GM23338 (cell line): Measurements from ENCODE around the gene GOSR2. TPM values are rescaled to one million over a fixed set of nuclear protein-coding genes. Genes with fewer than 3 reads are reported as not detected.

Experiments used
- ATAC-seq: fragments of 200-7000 bp; cut with Tn5 transposase; 3 replicates; pipeline ENCODE4 v1.9.1; 2020
- DNase-seq: peaks from one replicate; pipeline ENCODE4 v3.0.0-alpha.2; 2015; ENCODE audit warnings: low spot score
- H2AFZ ChIP-seq: fragments of 200-600 bp; sonication (generic); 2 replicates; pipeline ENCODE4 v1.8.0; 2016; ENCODE audit warnings: antibody characterized with exemption, mild to moderate bottlenecking, moderate library complexity
- H3F3A ChIP-seq: fragments of 200-600 bp; sonication (generic); replicated peaks from 2 replicates; pipeline ENCODE4 v1.8.0; 2017; ENCODE audit warnings: antibody characterized with exemption, mixed run types, low read depth
- H3K27ac ChIP-seq: fragments of 200-600 bp; sonication (generic); 2 replicates; pipeline ENCODE4 v1.6.1; 2016; ENCODE audit warnings: low read depth
- H3K27me3 ChIP-seq: fragments of 200-600 bp; sonication (generic); 2 replicates; pipeline ENCODE4 v1.8.0; 2016; ENCODE audit warnings: mild to moderate bottlenecking, mixed run types, moderate library complexity; ENCODE audit not compliant: insufficient read depth
- H3K36me3 ChIP-seq: fragments of 200-600 bp; sonication (generic); 2 replicates; pipeline ENCODE4 v1.8.0; 2016; ENCODE audit warnings: mild to moderate bottlenecking; ENCODE audit not compliant: insufficient read depth
- H3K4me1 ChIP-seq: fragments of 200-600 bp; sonication (generic); 2 replicates; pipeline ENCODE4 v1.8.0; 2016; ENCODE audit warnings: mild to moderate bottlenecking, moderate library complexity; ENCODE audit not compliant: insufficient read depth
- H3K4me2 ChIP-seq: fragments of 200-600 bp; sonication (generic); 2 replicates; pipeline ENCODE4 v1.7.1; 2017; ENCODE audit warnings: mixed run types
- H3K4me3 ChIP-seq: fragments of 200-600 bp; sonication (generic); 2 replicates; pipeline ENCODE4 v1.6.1; 2016; ENCODE audit warnings: mixed run types
- H3K79me2 ChIP-seq: fragments of 200-600 bp; sonication (generic); replicated peaks from 2 replicates; pipeline ENCODE4 v1.8.0; 2017; ENCODE audit warnings: mild to moderate bottlenecking; ENCODE audit not compliant: insufficient read depth
- H3K9me2 ChIP-seq: fragments of 200-600 bp; sonication (generic); 2 replicates; pipeline ENCODE4 v1.8.0; 2017; ENCODE audit not compliant: insufficient read depth
- H4K20me1 ChIP-seq: fragments of 200-600 bp; sonication (generic); replicated peaks from 2 replicates; pipeline ENCODE4 v1.8.0; 2017; ENCODE audit warnings: mild to moderate bottlenecking; ENCODE audit not compliant: insufficient read depth
- H3K27ac Mint-ChIP-seq: 2 replicates; pipeline ENCODE4 v1.8.0; 2020; ENCODE audit warnings: inconsistent platforms, mild to moderate bottlenecking, moderate library complexity, mixed read lengths
- H3K27me3 Mint-ChIP-seq: 3 replicates; pipeline ENCODE4 v1.8.0; 2022; ENCODE audit warnings: low read depth, mild to moderate bottlenecking, moderate library complexity, mixed read lengths, inconsistent platforms; ENCODE audit not compliant: insufficient read depth, poor library complexity
- H3K36me3 Mint-ChIP-seq: 3 replicates; pipeline ENCODE4 v1.8.0; 2021; ENCODE audit warnings: low read depth, mild to moderate bottlenecking, inconsistent platforms, moderate library complexity, mixed read lengths
- H3K4me1 Mint-ChIP-seq: 3 replicates; pipeline ENCODE4 v1.8.0; 2020; ENCODE audit warnings: mild to moderate bottlenecking, inconsistent platforms, mixed read lengths
- H3K4me3 Mint-ChIP-seq: 3 replicates; pipeline ENCODE4 v1.8.0; 2021; ENCODE audit warnings: moderate library complexity, mild to moderate bottlenecking, inconsistent platforms, mixed read lengths
- H3K9me3 Mint-ChIP-seq: 3 replicates; pipeline ENCODE4 v1.8.0; 2020; ENCODE audit warnings: moderate library complexity, mild to moderate bottlenecking, inconsistent platforms, mixed read lengths
- CREB1 ChIP-seq: fragments of 250-450 bp; sonication (Bioruptor Pico); IDR thresholded peaks from 2 replicates; pipeline ENCODE4 v1.5.0; 2020; ENCODE audit warnings: low read depth, mild to moderate bottlenecking, moderate library complexity
- ETS1 ChIP-seq: IDR thresholded peaks from 2 replicates; pipeline ENCODE4 v1.6.1; 2016; ENCODE audit warnings: antibody characterized with exemption
- EZH2 ChIP-seq: fragments of 200-600 bp; sonication (generic); IDR thresholded peaks from one replicate; pipeline ENCODE4 v1.8.0; 2017; ENCODE audit warnings: antibody characterized with exemption, mild to moderate bottlenecking, low read depth; ENCODE audit not compliant: unreplicated experiment
- EZH2phosphoT487 ChIP-seq: fragments of 200-600 bp; sonication (generic); IDR thresholded peaks from one replicate; pipeline ENCODE4 v1.8.1; 2018; ENCODE audit warnings: antibody characterized with exemption; ENCODE audit not compliant: unreplicated experiment
- JUNB ChIP-seq: IDR thresholded peaks from one replicate; pipeline ENCODE4 v1.6.1; 2016; ENCODE audit warnings: antibody characterized with exemption; ENCODE audit not compliant: unreplicated experiment
- NANOG ChIP-seq: IDR thresholded peaks from 2 replicates; pipeline ENCODE4 v1.6.1; 2016; ENCODE audit warnings: antibody characterized with exemption, borderline replicate concordance
- POLR2AphosphoS5 ChIP-seq: IDR thresholded peaks from 2 replicates; pipeline ENCODE4 v1.6.1; 2016; ENCODE audit warnings: antibody characterized with exemption, low read depth
- STAT1 ChIP-seq: IDR thresholded peaks from one replicate; pipeline ENCODE4 v1.6.1; 2016; ENCODE audit warnings: antibody characterized with exemption; ENCODE audit not compliant: unreplicated experiment
- ZNF114 ChIP-seq: fragments of 250-450 bp; sonication (Bioruptor Pico); IDR thresholded peaks from 2 replicates; pipeline ENCODE4 v1.5.0; 2020; ENCODE audit warnings: mild to moderate bottlenecking, moderate library complexity
- ZNF331 ChIP-seq: fragments of 250-450 bp; sonication (Bioruptor Pico); IDR thresholded peaks from 2 replicates; pipeline ENCODE4 v1.5.0; 2020; ENCODE audit warnings: low read depth, mild to moderate bottlenecking, moderate library complexity
- ZNF462 ChIP-seq: fragments of 250-450 bp; sonication (Bioruptor Pico); IDR thresholded peaks from 2 replicates; pipeline ENCODE4 v1.5.0; 2020; ENCODE audit warnings: mild to moderate bottlenecking, moderate library complexity
- polyA plus RNA-seq: library from polyadenylated mRNA; unstranded; fragments of >200 nt; fragmentation: Nextera tagmentation; extraction: Ambion mirVana; gene quantifications from 2 replicates; pipeline ENCODE4 v1.2.1, GENCODE V29; 2016
- total RNA-seq: library from RNA; depleted of rRNA; stranded (reverse); fragments of >200 nt; shearing (Covaris generic); gene quantifications from 2 replicates; pipeline ENCODE4 v1.2.3, GENCODE V29; 2014

GOSR2 gene
- total and polyA plus RNA-seq, 2 experiments from 2014 or later: 33.2 to 36.2 TPM

GRCh38 chr17:46963571-46963970 lies 40.6 kb downstream of the GOSR2 start:
- no peaks in the 10 kb centered on the region for H3K79me2 ChIP-seq
- H3K9me2 ChIP-seq: no peaks in the 10 kb centered on the region; the same call in 1 of the 2 replicates
- no peak overlapping the region for H3K27ac Mint-ChIP-seq
- TF ChIP-seq NANOG: no peak
- TF ChIP-seq ETS1: no peak
- TF ChIP-seq ZNF462 (CRISPR knock-in tag): no peak
- no peak for TF ChIP-seq JUNB
- TF ChIP-seq EZH2phosphoT487: no peak
- no peak for TF ChIP-seq STAT1
- TF ChIP-seq CREB1: no peak
- no peak for TF ChIP-seq ZNF114 (CRISPR knock-in tag)
- no peak for TF ChIP-seq POLR2AphosphoS5
- TF ChIP-seq ZNF331 (CRISPR knock-in tag): no peak
- no peak for TF ChIP-seq EZH2
- ATAC-seq (no peak), DNase-seq (no peak)
- H3K27ac ChIP-seq: no peak overlapping the region
- no peaks in the 10 kb centered on the region for H3K36me3 ChIP-seq
- no peaks in the 10 kb centered on the region for H3K27me3 ChIP-seq
- no peak overlapping the region for H2AFZ ChIP-seq
- H4K20me1 ChIP-seq: no peaks in the 10 kb centered on the region; the same call in 1 of the 2 replicates
- H3K9me3 Mint-ChIP-seq: peaks cover 6% of the 10 kb centered on the region; the same call in 2 of the 3 replicates
- H3K4me1 Mint-ChIP-seq: no peaks in the 10 kb centered on the region
- H3K4me2 ChIP-seq: no peak overlapping the region
- no peak overlapping the region for H3K4me3 ChIP-seq
- H3K4me3 Mint-ChIP-seq: no peak overlapping the region
- no peaks in the 10 kb centered on the region for H3K4me1 ChIP-seq
- no peaks in the 10 kb centered on the region for H3F3A ChIP-seq
- peaks cover 8% of the 10 kb centered on the region for H3K27me3 Mint-ChIP-seq
- H3K36me3 Mint-ChIP-seq: peaks cover 7% of the 10 kb centered on the region; the same call in 1 of the 3 replicates
